HepG2 (cell line): ENCODE measurements around the gene LRRC73.

ENCODE experiments used
- CREB1 ChIP-seq, 2 experiments: fragments of 450-650 bp in 1 of 2; IDR thresholded peaks; 2 replicates each; pipeline ENCODE4 v1.6.1; 2016 to 2017; ENCODE audit warnings: control low read depth in 1 of 2, mild to moderate bottlenecking in 1 of 2, missing compliant biosample characterization in 1 of 2, missing genetic modification characterization in 1 of 2
- YY1 ChIP-seq: IDR thresholded peaks from 2 replicates; pipeline ENCODE4 v1.6.1; 2011; ENCODE audit warnings: low read length, low read depth, moderate library complexity, mild to moderate bottlenecking; ENCODE audit not compliant: insufficient read depth, insufficient replicate concordance
- ZNF274 ChIP-seq: sonication (generic); formaldehyde crosslinking; IDR thresholded peaks from 2 replicates; pipeline ENCODE4 v1.5.1; 2020; ENCODE audit warnings: mild to moderate bottlenecking, missing genetic modification reagents
- ZNF510 ChIP-seq: sonication (generic); formaldehyde crosslinking; IDR thresholded peaks from 2 replicates; pipeline ENCODE4 v1.4.0; 2020; ENCODE audit warnings: low read depth, mild to moderate bottlenecking, missing genetic modification reagents
- TF ChIP-seq, protein P1 (sequence below): sonication (generic); formaldehyde crosslinking; IDR thresholded peaks from 2 replicates; pipeline ENCODE4 v1.4.0; 2020; ENCODE audit warnings: missing genetic modification reagents

- TF ChIP-seq CREB1 (IDR thresholded peaks at IDR 0.05) = no peak
- no peak for TF ChIP-seq CREB1 (CRISPR knock-in tag; IDR thresholded peaks at IDR 0.05)
- TF ChIP-seq ZNF510 (CRISPR knock-in tag) = no peak
- no peak for TF ChIP-seq YY1
- TF ChIP-seq, protein P1, sequence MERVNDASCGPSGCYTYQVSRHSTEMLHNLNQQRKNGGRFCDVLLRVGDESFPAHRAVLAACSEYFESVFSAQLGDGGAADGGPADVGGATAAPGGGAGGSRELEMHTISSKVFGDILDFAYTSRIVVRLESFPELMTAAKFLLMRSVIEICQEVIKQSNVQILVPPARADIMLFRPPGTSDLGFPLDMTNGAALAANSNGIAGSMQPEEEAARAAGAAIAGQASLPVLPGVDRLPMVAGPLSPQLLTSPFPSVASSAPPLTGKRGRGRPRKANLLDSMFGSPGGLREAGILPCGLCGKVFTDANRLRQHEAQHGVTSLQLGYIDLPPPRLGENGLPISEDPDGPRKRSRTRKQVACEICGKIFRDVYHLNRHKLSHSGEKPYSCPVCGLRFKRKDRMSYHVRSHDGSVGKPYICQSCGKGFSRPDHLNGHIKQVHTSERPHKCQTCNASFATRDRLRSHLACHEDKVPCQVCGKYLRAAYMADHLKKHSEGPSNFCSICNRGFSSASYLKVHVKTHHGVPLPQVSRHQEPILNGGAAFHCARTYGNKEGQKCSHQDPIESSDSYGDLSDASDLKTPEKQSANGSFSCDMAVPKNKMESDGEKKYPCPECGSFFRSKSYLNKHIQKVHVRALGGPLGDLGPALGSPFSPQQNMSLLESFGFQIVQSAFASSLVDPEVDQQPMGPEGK (CRISPR knock-in tag) = no peak
- no peak for TF ChIP-seq ZNF274
Observed at GRCh38 chr6:43464337-43464736, 45.8 kb downstream of the LRRC73 start.
